ENCODE measurements around the gene GABRB1. TPM values are rescaled to one million over a fixed set of nuclear protein-coding genes. Genes with fewer than 3 reads are reported as not detected.

GABRB1 gene
- total and polyA plus RNA-seq, 2 of the 8 experiments (the other 6 are each of a cell fraction or from before 2014, with no cell fraction given), result 0.22 to 0.38 TPM

DNA sequence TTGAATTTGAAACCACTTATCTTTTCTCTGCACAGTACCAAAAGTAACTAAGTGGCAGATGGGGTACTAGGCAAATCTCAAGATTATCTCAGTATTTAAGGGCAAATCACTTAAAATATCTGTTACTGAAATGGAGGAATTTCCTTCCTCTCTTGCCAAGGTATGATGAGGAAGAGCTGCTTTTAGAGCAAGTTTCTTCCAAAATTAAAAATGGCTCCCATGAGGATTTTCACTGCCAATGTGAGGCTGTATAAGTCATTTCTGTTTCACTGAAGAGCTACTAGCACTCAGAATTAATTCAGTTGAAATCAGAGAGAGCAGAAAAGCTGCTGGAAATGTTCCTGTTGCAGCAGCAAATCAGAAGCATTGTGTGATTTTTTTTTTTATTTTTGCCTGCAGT, 43.4 kb downstream of the GABRB1 start:
- Histone ChIP-seq H2BK15ac (ENCODE audit: low read length) (no peak overlapping the region), H3K36me3 (ENCODE audit: control insufficient read depth in 2 of 4, insufficient read depth in 4 of 4, low read length in 3 of 4) (no peaks in the 10 kb centered on the region), H3K9me3 (ENCODE audit: insufficient read depth in 2 of 2, low read depth in 1 of 2, low read length in 1 of 2) (no peaks in the 10 kb centered on the region), H2BK12ac (ENCODE audit: low read depth, low read length) (no peak overlapping the region), H3K79me2 (ENCODE audit: control insufficient read depth in 1 of 2, insufficient read depth in 2 of 2, low read length in 2 of 2) (no peaks in the 10 kb centered on the region), H3K14ac (ENCODE audit: insufficient read length) (no peak overlapping the region), H3K4me3 (ENCODE audit: extremely low read depth in 1 of 4, insufficient read depth in 2 of 4, low read depth in 3 of 4, low read length in 4 of 4) (no peak overlapping the region), H2AFZ (ENCODE audit: low read length) (no peak overlapping the region), H2AK5ac (ENCODE audit: low read depth, low read length) (no peak overlapping the region), H3K23ac (ENCODE audit: insufficient read length) (no peak overlapping the region), H3K9ac (replicated peaks in 1 of 4; ENCODE audit: extremely low read depth in 1 of 4, low read depth in 3 of 4, low read length in 3 of 4) (no peak overlapping the region), H3K4me2 (ENCODE audit: insufficient read depth in 1 of 2, low read depth in 2 of 2, low read length in 2 of 2) (no peak overlapping the region), H2BK20ac (ENCODE audit: low read length) (no peak overlapping the region), H2BK5ac (ENCODE audit: low read depth, low read length) (no peak overlapping the region), H2BK120ac (replicated peaks; ENCODE audit: low read depth, low read length) (no peak overlapping the region), H3K27me3 (replicated peaks in 1 of 4; ENCODE audit: control insufficient read depth in 3 of 4, extremely low read depth in 1 of 4, insufficient read depth in 3 of 4, low read length in 3 of 4) (no peaks in the 10 kb centered on the region), H3K79me1 (ENCODE audit: low read depth, low read length) (no peaks in the 10 kb centered on the region), H3K27ac (ENCODE audit: low read depth, low read length) (no peak overlapping the region), H3K56ac (replicated peaks; ENCODE audit: insufficient read length, low read depth, low read length) (no peak overlapping the region), H4K5ac (ENCODE audit: insufficient read length, low read depth, low read length) (no peak overlapping the region), H4K20me1 (replicated peaks in 1 of 2; ENCODE audit: control insufficient read depth in 1 of 2, insufficient read depth in 2 of 2, low read length in 2 of 2) (no peaks in the 10 kb centered on the region), H4K8ac (ENCODE audit: extremely low read depth, insufficient read depth, low read length) (no peak overlapping the region), H3K4me1 (replicated peaks in 1 of 4; ENCODE audit: control insufficient read depth in 3 of 4, insufficient read depth in 4 of 4, low read length in 3 of 4) (peaks cover 0 to 6% (median 4%) of the 10 kb centered on the region in 4 experiments; a peak in 3 of 7 replicates), H3K23me2 (ENCODE audit: low read depth, low read length) (no peaks in the 10 kb centered on the region), H3K4ac (replicated peaks; ENCODE audit: insufficient read length, low read depth, low read length) (no peak overlapping the region), H3K18ac (ENCODE audit: extremely low read depth, low read length) (no peak overlapping the region), H4K91ac (replicated peaks; ENCODE audit: insufficient read length, low read length) (no peak overlapping the region)
- TF ChIP-seq HDAC6 (IDR thresholded peaks at IDR 0.05; ENCODE audit: low read depth, low read length) (no peak), RFX5 (IDR thresholded peaks at IDR 0.05; ENCODE audit: borderline replicate concordance, low read depth, low read length) (no peak), JUND (IDR thresholded peaks at IDR 0.05; ENCODE audit: low read length) (no peak), JUN (IDR thresholded peaks at IDR 0.05; ENCODE audit: low read depth, low read length) (no peak), BCL11A (IDR thresholded peaks at IDR 0.05; ENCODE audit: low read depth in 2 of 2, low read length in 2 of 2) (no peak)
- TF ChIP-seq, protein P1, sequence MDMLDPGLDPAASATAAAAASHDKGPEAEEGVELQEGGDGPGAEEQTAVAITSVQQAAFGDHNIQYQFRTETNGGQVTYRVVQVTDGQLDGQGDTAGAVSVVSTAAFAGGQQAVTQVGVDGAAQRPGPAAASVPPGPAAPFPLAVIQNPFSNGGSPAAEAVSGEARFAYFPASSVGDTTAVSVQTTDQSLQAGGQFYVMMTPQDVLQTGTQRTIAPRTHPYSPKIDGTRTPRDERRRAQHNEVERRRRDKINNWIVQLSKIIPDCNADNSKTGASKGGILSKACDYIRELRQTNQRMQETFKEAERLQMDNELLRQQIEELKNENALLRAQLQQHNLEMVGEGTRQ (IDR thresholded peaks at IDR 0.05; ENCODE audit: low read length), result no peak
- ChIA-PET POLR2A (ENCODE audit: partially characterized antibody) (no interaction called here), CTCF (ENCODE audit: partially characterized antibody) (interaction anchor here (0.6 to 1.7 kb wide), 3 partner anchors 9 to 48 kb away, joined by 3 to 6 read pairs (median 3); no protein-coding TSS in a partner anchor)
- DNase-seq (ENCODE audit: low read depth in 1 of 2, low spot score in 2 of 2), result no peak
- no peak for FAIRE-seq

All from H1 (cell line).